GM23248 (cell line): ENCODE results near the gene SH3RF1.

Experiments used
- EZH2 ChIP-seq: fragments of 200-600 bp; sonication (generic); IDR thresholded peaks from 2 replicates; pipeline ENCODE4 v1.6.1; 2018; ENCODE audit warnings: antibody characterized with exemption, mild to moderate bottlenecking; ENCODE audit not compliant: insufficient read depth, poor library complexity, severe bottlenecking
- EZH2phosphoT487 ChIP-seq: fragments of 200-600 bp; sonication (generic); IDR thresholded peaks from 2 replicates; pipeline ENCODE4 v1.6.1; 2018; ENCODE audit warnings: antibody characterized with exemption, moderate library complexity, mild to moderate bottlenecking, low read depth; ENCODE audit not compliant: insufficient read depth

DNA sequence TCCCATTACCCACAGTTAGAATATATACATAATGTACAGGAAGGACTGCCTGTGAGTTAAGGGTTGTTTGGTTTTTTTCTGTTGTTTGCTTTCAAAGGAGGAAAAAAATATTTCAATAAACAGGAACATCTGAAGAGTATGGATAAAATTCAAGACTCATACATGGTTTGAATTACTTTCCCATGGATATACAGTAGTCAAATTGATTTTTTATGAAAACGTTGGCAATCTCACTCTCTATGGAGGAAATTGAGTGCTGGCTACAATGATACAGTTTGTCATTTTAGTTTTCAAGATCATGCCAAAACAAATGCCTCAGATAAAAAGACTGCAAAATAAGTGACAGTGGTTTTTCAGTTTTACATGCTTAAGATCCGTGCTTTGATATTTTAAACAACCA is 116.6 kb downstream of the SH3RF1 start:
- TF ChIP-seq EZH2phosphoT487 = no peak
- TF ChIP-seq EZH2 = no peak
